CD4-positive, alpha-beta T cell (primary cell): Measurements from ENCODE around the gene INMT. TPM values are rescaled to one million over a fixed set of nuclear protein-coding genes. Genes with fewer than 3 reads are reported as not detected.

Experiments used
- ATAC-seq: fragments of 200-7000 bp; cut with Tn5 transposase; one replicate; pipeline ENCODE4 v1.10.0; 2022; ENCODE audit warnings: mild to moderate bottlenecking; ENCODE audit not compliant: poor library complexity
- CTCF ChIA-PET: fragments of 350-600 bp; sonication (Branson Sonifier 250); formaldehyde crosslinking; loops from one replicate; lab custom pipeline; 2021; ENCODE audit warnings: antibody characterized with exemption, inconsistent platforms; lab: Charles Lee
- POLR2A ChIA-PET: fragments of 350-600 bp; sonication (Branson Sonifier 250); formaldehyde crosslinking; loops from one replicate; lab custom pipeline; 2021; ENCODE audit warnings: antibody characterized with exemption, inconsistent platforms; lab: Charles Lee
- DNase-seq, 14 experiments: peaks; one replicate each; pipeline ENCODE4 v3.0.0-alpha.2; 2013 to 2020; ENCODE audit warnings: mixed read lengths in 2 of 14
- H3K27ac ChIP-seq, 2 donors: one replicate each; pipeline versions ENCODE4 v1.5.1 to v1.7.0; 2013; ENCODE audit warnings: low read length in 2 of 2, low read depth in 1 of 2, mild to moderate bottlenecking in 1 of 2
- H3K27me3 ChIP-seq, 2 experiments: 1 replicate in 1 of 2; 2 replicates in 1 of 2; pipeline versions ENCODE4 v1.6.1 to v1.7.0; 2013; ENCODE audit warnings: low read length in 2 of 2, control low read depth in 1 of 2, mild to moderate bottlenecking in 1 of 2, moderate library complexity in 1 of 2; ENCODE audit not compliant: insufficient read depth in 2 of 2, control insufficient read depth in 1 of 2
- H3K36me3 ChIP-seq: one replicate; pipeline ENCODE4 v1.6.1; 2013; ENCODE audit warnings: low read length, control low read depth; ENCODE audit not compliant: insufficient read depth
- H3K4me1 ChIP-seq: one replicate; pipeline ENCODE4 v1.6.1; 2013; ENCODE audit warnings: low read length, control low read depth; ENCODE audit not compliant: insufficient read depth
- H3K4me3 ChIP-seq: one replicate; pipeline ENCODE4 v1.5.1; 2013; ENCODE audit warnings: mild to moderate bottlenecking, low read length, moderate library complexity
- H3K9me3 ChIP-seq, 2 experiments: 1 replicate in 1 of 2; 2 replicates in 1 of 2; pipeline versions ENCODE4 v1.6.1 to v1.7.0; 2013; ENCODE audit warnings: low read length in 2 of 2, mild to moderate bottlenecking in 2 of 2, control low read depth in 1 of 2, moderate library complexity in 1 of 2; ENCODE audit not compliant: control insufficient read depth in 1 of 2, insufficient read depth in 1 of 2
- H3K27ac Mint-ChIP-seq: one replicate; pipeline ENCODE4 v1.8.0; 2020; ENCODE audit warnings: mixed read lengths
- H3K27me3 Mint-ChIP-seq: one replicate; pipeline ENCODE4 v1.8.0; 2021; ENCODE audit warnings: mixed read lengths
- H3K36me3 Mint-ChIP-seq: one replicate; pipeline ENCODE4 v1.8.0; 2021; ENCODE audit warnings: low read depth, mixed read lengths
- H3K4me1 Mint-ChIP-seq: one replicate; pipeline ENCODE4 v1.8.0; 2021; ENCODE audit warnings: low read depth, mixed read lengths
- H3K4me3 Mint-ChIP-seq: one replicate; pipeline ENCODE4 v1.8.0; 2020; ENCODE audit warnings: mild to moderate bottlenecking, mixed read lengths
- H3K9me3 Mint-ChIP-seq: one replicate; pipeline ENCODE4 v1.8.0; 2020; ENCODE audit warnings: mixed read lengths
- CTCF ChIP-seq: fragments of 200-600 bp; IDR thresholded peaks from one replicate; pipeline ENCODE4 v1.8.0; 2022; ENCODE audit warnings: antibody characterized with exemption, mild to moderate bottlenecking
- intact Hi-C, 2 experiments: fragments of 100-400 bp; cut with DNase I in 1 of 2; cut with micrococcal nuclease in 1 of 2; formaldehyde crosslinking; loops; one replicate each; pipeline versions ENCODE4 v1.15.1 to v1.9.0; 2023 to 2025; cut with DNase I, micrococcal nuclease
- total RNA-seq, 174 experiments: library from RNA in 2 of 174; stranded (reverse) in 2 of 174; gene quantifications; one replicate each; pipeline ENCODE4 v1.2.3 and lab custom pipeline; 2021 to 2026

INMT gene
- total RNA-seq, 2 experiments from 2014 or later: 0.36 to 0.69 TPM

- Mint-ChIP-seq H3K4me1 (peaks cover 70% of the 10 kb centered on the region), H3K9me3 (no peaks in the 10 kb centered on the region), H3K27ac (peak overlapping the region; percentile 60), H3K27me3 (no peaks in the 10 kb centered on the region), H3K36me3 (no peaks in the 10 kb centered on the region), H3K4me3 (peak overlapping the region; percentile 0)
- intact Hi-C loops: no loop called here
- Histone ChIP-seq H3K27me3 (no peaks in the 10 kb centered on the region), H3K36me3 (no peaks in the 10 kb centered on the region), H3K4me3 (no peak overlapping the region), H3K9me3 (no peaks in the 10 kb centered on the region), H3K4me1 (peaks cover 56% of the 10 kb centered on the region), H3K27ac (no peak overlapping the region)
- TF ChIP-seq CTCF: no peak
- CTCF ChIA-PET: no interaction called here
- ATAC-seq (no peak), DNase-seq (no peak)
- POLR2A ChIA-PET: interaction anchor here (0.9 kb wide), 1 partner anchor 9 kb away, joined by 3 read pairs; no protein-coding TSS in a partner anchor
These were observed 20.9 kb upstream of the INMT start for GRCh38 chr7:30730996-30731395.

GRCh38 chr7:30731581-30731980 lies 20.4 kb upstream of the INMT start:
- Mint-ChIP-seq H3K36me3 (no peaks in the 10 kb centered on the region), H3K4me1 (peaks cover 64% of the 10 kb centered on the region), H3K27me3 (no peaks in the 10 kb centered on the region), H3K27ac (peak overlapping the region; percentile 60), H3K9me3 (no peaks in the 10 kb centered on the region), H3K4me3 (peak overlapping the region; percentile 0)
- Histone ChIP-seq H3K4me3 (no peak overlapping the region), H3K27me3 (no peaks in the 10 kb centered on the region), H3K4me1 (peaks cover 53% of the 10 kb centered on the region), H3K27ac (no peak overlapping the region), H3K9me3 (peaks cover 0 to 3% of the 10 kb centered on the region in 2 experiments), H3K36me3 (no peaks in the 10 kb centered on the region)
- POLR2A ChIA-PET: interaction anchor here (0.9 kb wide), 1 partner anchor 9 kb away, joined by 3 read pairs; no protein-coding TSS in a partner anchor
- ATAC-seq (no peak), DNase-seq (no peak)
- no peak for TF ChIP-seq CTCF
- CTCF ChIA-PET: no interaction called here
- intact Hi-C loops: no loop called here

GRCh38 chr7:30732606-30733005 lies 19.3 kb upstream of the INMT start:
- H3K4me1 ChIP-seq: peaks cover 46% of the 10 kb centered on the region
- no peak for TF ChIP-seq CTCF
- no peak for ATAC-seq
- peaks cover 0 to 3% of the 10 kb centered on the region in 2 experiments for H3K9me3 ChIP-seq
- H3K4me3 ChIP-seq: no peak overlapping the region
- ChIA-PET CTCF (no interaction called here), POLR2A (no interaction called here)
- Mint-ChIP-seq H3K36me3 (no peaks in the 10 kb centered on the region), H3K27ac (no peak overlapping the region), H3K27me3 (no peaks in the 10 kb centered on the region), H3K9me3 (no peaks in the 10 kb centered on the region), H3K4me1 (peaks cover 61% of the 10 kb centered on the region), H3K4me3 (no peak overlapping the region)
- H3K27ac ChIP-seq: no peak overlapping the region
- DNase-seq: no peak
- no peaks in the 10 kb centered on the region for H3K27me3 ChIP-seq
- no peaks in the 10 kb centered on the region for H3K36me3 ChIP-seq
- intact Hi-C loops: no loop called here
